A549 (cell line): ENCODE results near the gene ZNF594. TPM values are rescaled to one million over a fixed set of nuclear protein-coding genes. Genes with fewer than 3 reads are reported as not detected.
"Not testable (repeated sequence)": the region's sequence is repeated elsewhere in the genome, so short reads cannot be mapped to it uniquely, and the experiment has no call there.

Source experiments
- ATAC-seq, 2 experiments: fragments of 200-7000 bp in 1 of 2; fragments of >200 bp in 1 of 2; cut with Nextera tagmentation in 1 of 2; cut with Tn5 transposase in 1 of 2; 3 replicates each; pipeline versions ENCODE4 v1.8.0 to v1.9.1; 2018 to 2020; ENCODE audit warnings: mild to moderate bottlenecking in 1 of 2, moderate library complexity in 1 of 2
- CTCF ChIA-PET: fragments of 300-600 bp; sonication (Branson Sonifier 250); formaldehyde crosslinking; extraction: SDS; loops from one replicate; lab custom pipeline; 2021; ENCODE audit warnings: antibody characterized with exemption, inconsistent platforms; lab: Yijun Ruan, JAX
- POLR2A ChIA-PET: fragments of 350-600 bp; formaldehyde crosslinking; extraction: SDS; loops from one replicate; lab custom pipeline; 2021; ENCODE audit warnings: antibody characterized with exemption, inconsistent platforms; lab: Yijun Ruan, JAX
- DNase-seq, 2 experiments: peaks; one replicate each; pipeline versions ENCODE4 v3.0.0 to v3.0.0-alpha.2; 2011 to 2016; ENCODE audit warnings: low read depth in 1 of 2, low spot score in 1 of 2
- FAIRE-seq: peaks from 2 replicates; lab custom pipeline; 2011; peaks lifted over from hg19 to GRCh38; lab: Jason Lieb, UNC
- H3K27ac ChIP-seq, 2 experiments: fragments of >200 bp; sonication (Bioruptor Twin); formaldehyde crosslinking; 3 replicates each; pipeline ENCODE4 v1.5.1; 2016 to 2017
- H3K4me1 ChIP-seq: fragments of >200 bp; sonication (Bioruptor Twin); formaldehyde crosslinking; 3 replicates; pipeline ENCODE4 v1.6.1; 2016
- H3K4me2 ChIP-seq: fragments of >200 bp; sonication (Bioruptor Twin); formaldehyde crosslinking; 3 replicates; pipeline ENCODE4 v1.6.1; 2016
- H3K4me3 ChIP-seq: fragments of >200 bp; sonication (Bioruptor Twin); formaldehyde crosslinking; 3 replicates; pipeline ENCODE4 v1.5.1; 2016
- H3K9me3 ChIP-seq: fragments of >200 bp; sonication (Bioruptor Twin); formaldehyde crosslinking; 3 replicates; pipeline ENCODE4 v1.6.1; 2016
- CHD2 ChIP-seq: fragments of 150-350 bp; IDR thresholded peaks from 2 replicates; pipeline ENCODE4 v1.6.1; 2014; ENCODE audit warnings: low read length; ENCODE audit not compliant: partially characterized antibody
- CHD4 ChIP-seq: fragments of 200-600 bp; sonication (generic); IDR thresholded peaks from 2 replicates; pipeline ENCODE4 v1.6.1; 2016; ENCODE audit warnings: antibody characterized with exemption, mild to moderate bottlenecking, borderline replicate concordance
- FOXS1 ChIP-seq: fragments of 250-450 bp; sonication (Bioruptor Pico); IDR thresholded peaks from 2 replicates; pipeline ENCODE4 v1.5.0; 2020; ENCODE audit warnings: mild to moderate bottlenecking, moderate library complexity
- GATA3 ChIP-seq: IDR thresholded peaks from 2 replicates; pipeline ENCODE4 v1.6.1; 2012; ENCODE audit warnings: borderline replicate concordance
- JUNB ChIP-seq: fragments of >200 bp; sonication (Bioruptor Twin); formaldehyde crosslinking; IDR thresholded peaks from 2 replicates; pipeline ENCODE4 v1.6.1; 2016
- RCOR1 ChIP-seq: fragments of 150-350 bp; IDR thresholded peaks from 2 replicates; pipeline ENCODE4 v1.6.1; 2014; ENCODE audit warnings: antibody characterized with exemption, low read length, low read depth
- RFX5 ChIP-seq: fragments of 450-650 bp; IDR thresholded peaks from 2 replicates; pipeline ENCODE4 v1.7.1; 2014; ENCODE audit warnings: antibody characterized with exemption, mild to moderate bottlenecking, moderate library complexity
- RNF2 ChIP-seq: fragments of 200-600 bp; sonication (generic); IDR thresholded peaks from 2 replicates; pipeline ENCODE4 v1.6.1; 2016; ENCODE audit warnings: low read depth, mild to moderate bottlenecking, antibody characterized with exemption, moderate library complexity, borderline replicate concordance
- SREBF2 ChIP-seq: fragments of 450-650 bp; IDR thresholded peaks from 2 replicates; pipeline ENCODE4 v1.6.1; 2014; ENCODE audit warnings: mild to moderate bottlenecking, moderate library complexity
- TP53 ChIP-seq: fragments of 250-450 bp; sonication (Bioruptor Pico); IDR thresholded peaks from 2 replicates; pipeline ENCODE4 v1.5.0; 2021; ENCODE audit warnings: mild to moderate bottlenecking, moderate library complexity
- ZFP36 ChIP-seq: fragments of 450-650 bp; IDR thresholded peaks from 2 replicates; pipeline ENCODE4 v1.6.1; 2014; ENCODE audit warnings: borderline replicate concordance; ENCODE audit not compliant: partially characterized antibody
- WGBS: methylation state at CpG from one replicate; pipeline ENCODE4 v1.1.6; 2017; ENCODE audit errors: missing lambda C conversion rate; 5-methylcytosine and 5-hydroxymethylcytosine counted together
- polyA plus RNA-seq, 4 experiments: library from polyadenylated mRNA; depleted of rRNA in 3 of 4; stranded (reverse); fragments of >200 nt; fragmentation: RNase III in 1 of 4; extraction: RNeasy Plus Mini Kit Qiagen cat#74134 plus additional on column Dnase treatment in 1 of 4; gene quantifications; 2 replicates in 3 of 4; 3 replicates in 1 of 4; pipeline ENCODE4 v1.2.3, GENCODE V29; 2011 to 2017
- TF ChIP-seq, protein P1 (sequence below): fragments of >200 bp; sonication (Bioruptor Twin); formaldehyde crosslinking; IDR thresholded peaks from 2 replicates; pipeline ENCODE4 v1.6.1; 2016
- TF ChIP-seq, protein P2 (sequence below): IDR thresholded peaks from 2 replicates; pipeline ENCODE4 v1.6.1; 2012
- TF ChIP-seq, protein P3 (sequence below): fragments of 250-450 bp; sonication (Bioruptor Pico); IDR thresholded peaks from 2 replicates; pipeline ENCODE4 v1.5.0; 2020; ENCODE audit warnings: low read depth, mild to moderate bottlenecking, moderate library complexity

ZNF594 gene
- polyA plus RNA-seq, 2 of the 4 experiments (the other 2 are of a cell fraction): 2.2 to 4.3 TPM

DNA sequence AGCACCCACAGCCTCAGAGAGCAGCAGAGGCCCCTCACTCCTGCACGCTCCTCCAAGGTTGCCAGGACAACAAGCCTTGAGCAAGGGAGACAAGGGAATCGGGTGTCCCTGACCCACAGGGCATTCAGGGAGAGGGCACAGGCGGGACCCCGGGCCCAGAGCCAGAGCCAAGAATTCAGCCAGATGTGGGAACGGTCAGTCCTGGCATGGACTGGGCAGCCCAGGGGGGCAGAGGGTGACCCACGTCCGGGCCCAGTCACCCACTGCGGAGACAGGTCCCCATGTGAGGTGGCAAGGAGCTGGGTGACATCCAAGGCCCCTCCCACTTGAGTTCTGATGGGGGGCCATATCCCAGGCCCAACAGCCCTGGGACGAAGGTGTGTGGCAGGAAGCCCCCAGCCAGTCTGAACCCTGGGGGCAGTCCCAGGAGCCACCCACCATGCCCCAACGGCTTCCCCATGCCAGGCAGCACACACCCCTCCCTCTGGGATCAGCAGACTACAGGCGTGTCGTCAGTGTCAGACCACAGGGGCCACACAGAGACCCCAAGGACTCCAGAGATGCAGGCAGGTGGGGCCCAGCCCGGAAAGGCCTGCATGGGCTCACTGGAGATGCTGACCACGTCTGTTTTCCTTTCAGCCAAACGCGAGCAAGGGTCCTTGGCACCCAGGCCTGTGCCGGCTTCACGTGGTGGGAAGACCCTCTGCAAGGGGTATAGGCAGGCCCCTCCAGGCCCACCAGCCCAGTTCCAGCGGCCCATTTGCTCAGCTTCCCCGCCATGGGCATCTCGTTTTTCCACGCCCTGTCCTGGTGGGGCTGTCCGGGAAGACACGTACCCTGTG lies 52.8 kb downstream of the ZNF594 start:
- POLR2A ChIA-PET: no interaction called here
- 63% methylated on average over 24 of the region's 24 CpGs for WGBS
- Histone ChIP-seq H3K4me2 (no peak overlapping the region), H3K4me3 (no peak overlapping the region), H3K9me3 (0 out of 3 replicates have a peak, but pooled peaks cover 12% of the 10 kb centered on the region), H3K4me1 (no peaks in the 10 kb centered on the region), H3K27ac (no peak overlapping the region)
- DNase-seq (no peak), ATAC-seq (no peak), FAIRE-seq (no peak)
- CTCF ChIA-PET: interaction anchor here (0.6 kb wide), 1 partner anchor 855 kb away, joined by 3 read pairs; no protein-coding TSS in a partner anchor
- TF ChIP-seq RCOR1 (no peak), FOXS1 (CRISPR knock-in tag) (no peak), GATA3 (no peak), CHD4 (no peak), SREBF2 (no peak)

- ATAC-seq, FAIRE-seq, CTCF ChIA-PET, H3K4me1 ChIP-seq, H3K27ac ChIP-seq, POLR2A ChIA-PET, DNase-seq, H3K4me3 ChIP-seq, H3K4me2 ChIP-seq: not testable (repeated sequence)
- 73% methylated on average over 9 of the region's 9 CpGs for WGBS
- 0 out of 3 replicates have a peak, but pooled peaks cover 12% of the 10 kb centered on the region for H3K9me3 ChIP-seq
Observed at GRCh38 chr17:5138198-5138544, 53.5 kb downstream of the ZNF594 start.

DNA sequence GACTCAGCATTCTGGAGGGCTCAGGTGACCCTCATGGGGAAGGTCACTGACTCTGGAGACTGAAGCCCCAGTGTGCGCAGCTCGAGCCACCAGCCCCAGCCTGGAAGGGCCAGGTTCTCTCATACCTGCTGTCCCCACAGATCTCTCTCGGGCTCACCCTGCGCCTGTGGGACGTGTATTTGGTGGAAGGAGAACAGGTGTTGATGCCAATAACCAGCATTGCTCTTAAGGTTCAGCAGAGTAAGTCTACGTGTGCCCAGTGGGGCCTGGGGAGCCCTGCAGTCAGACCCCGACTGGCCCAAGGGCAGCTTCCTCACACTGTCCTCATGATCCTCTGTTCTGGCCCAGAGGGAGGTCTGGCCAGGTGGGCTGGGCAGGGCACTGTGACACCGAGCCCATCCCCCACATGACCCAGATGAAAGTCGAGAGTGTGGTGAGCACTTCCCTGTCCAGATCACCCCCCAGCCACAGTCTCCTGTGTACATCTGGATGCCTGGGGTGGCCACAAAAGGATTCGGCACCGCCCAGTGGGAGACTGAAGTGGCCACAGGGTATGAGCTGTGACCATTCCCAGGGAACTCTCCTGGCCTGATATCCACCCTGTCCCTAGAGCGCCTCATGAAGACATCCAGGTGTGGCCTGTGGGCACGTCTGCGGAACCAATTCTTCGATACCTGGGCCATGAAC lies 54.0 kb downstream of the ZNF594 start:
- H3K4me3 ChIP-seq, ATAC-seq, H3K4me1 ChIP-seq, CTCF ChIA-PET, H3K27ac ChIP-seq, H3K4me2 ChIP-seq, FAIRE-seq, POLR2A ChIA-PET, DNase-seq: not testable (repeated sequence)
- 52% methylated on average over 15 of the region's 15 CpGs for WGBS
- H3K9me3 ChIP-seq: 0 out of 3 replicates have a peak, but pooled peaks cover 12% of the 10 kb centered on the region

- WGBS: 53% methylated on average over 11 of the region's 14 CpGs
- H3K27ac ChIP-seq, ATAC-seq, POLR2A ChIA-PET, H3K4me1 ChIP-seq, H3K4me3 ChIP-seq, FAIRE-seq, DNase-seq, H3K4me2 ChIP-seq, CTCF ChIA-PET: not testable (repeated sequence)
- H3K9me3 ChIP-seq: 0 out of 3 replicates have a peak, but pooled peaks cover 12% of the 10 kb centered on the region
Observed at GRCh38 chr17:5136580-5137412, 54.9 kb downstream of the ZNF594 start.

DNA sequence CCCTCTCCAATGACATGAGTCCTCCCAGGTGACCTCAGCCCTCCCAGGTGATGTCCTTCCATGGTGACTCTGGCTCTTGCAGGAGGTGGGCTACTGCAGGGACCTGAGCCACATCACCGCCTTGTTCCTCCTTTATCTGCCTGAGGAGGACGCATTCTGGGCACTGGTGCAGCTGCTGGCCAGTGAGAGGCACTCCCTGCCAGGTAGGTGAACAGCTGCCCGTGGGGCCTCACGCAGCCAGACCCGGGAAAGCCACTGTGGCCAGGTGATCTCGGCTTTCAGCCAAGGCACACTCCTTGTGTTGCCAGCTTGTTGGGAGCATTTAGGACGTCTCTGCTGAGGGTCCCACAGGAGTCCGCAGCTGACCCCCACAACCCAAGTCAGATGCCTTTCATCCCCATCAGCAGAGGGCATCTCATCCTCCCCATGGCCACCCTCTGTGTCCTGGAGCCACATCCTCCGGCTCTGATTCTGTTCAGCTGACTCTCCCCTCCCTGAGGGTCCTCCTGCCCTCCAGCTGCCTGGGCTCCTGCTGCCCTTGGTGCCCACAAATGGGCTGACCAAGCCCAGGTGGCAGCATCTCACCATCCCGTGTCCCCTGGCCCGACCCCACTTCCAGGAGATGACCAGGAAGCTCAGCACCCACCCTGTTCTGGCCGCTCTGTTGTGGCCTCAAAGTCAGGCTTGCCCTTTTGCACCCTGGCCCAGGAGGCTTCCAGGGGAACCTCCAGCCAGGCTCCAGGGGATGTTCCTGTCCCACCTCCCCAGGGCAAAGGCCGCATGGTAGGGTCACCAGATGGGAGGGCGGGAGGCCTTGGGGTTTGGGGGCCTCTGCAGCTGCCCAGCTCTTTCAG lies 55.7 kb downstream of the ZNF594 start:
- FAIRE-seq (no peak), DNase-seq (no peak), ATAC-seq (no peak)
- no peak overlapping the region for H3K4me3 ChIP-seq
- no peaks in the 10 kb centered on the region for H3K4me1 ChIP-seq
- H3K9me3 ChIP-seq: 0 out of 3 replicates have a peak, but pooled peaks cover 12% of the 10 kb centered on the region
- POLR2A ChIA-PET: no interaction called here
- CTCF ChIA-PET: interaction anchor here (0.6 kb wide), 1 partner anchor 225 kb away, joined by 3 read pairs; no protein-coding TSS in a partner anchor
- H3K27ac ChIP-seq: no peak overlapping the region
- TF ChIP-seq, protein P1, sequence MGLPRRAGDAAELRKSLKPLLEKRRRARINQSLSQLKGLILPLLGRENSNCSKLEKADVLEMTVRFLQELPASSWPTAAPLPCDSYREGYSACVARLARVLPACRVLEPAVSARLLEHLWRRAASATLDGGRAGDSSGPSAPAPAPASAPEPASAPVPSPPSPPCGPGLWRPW: no peak
- TF ChIP-seq SREBF2: no peak
- TF ChIP-seq, protein P2, sequence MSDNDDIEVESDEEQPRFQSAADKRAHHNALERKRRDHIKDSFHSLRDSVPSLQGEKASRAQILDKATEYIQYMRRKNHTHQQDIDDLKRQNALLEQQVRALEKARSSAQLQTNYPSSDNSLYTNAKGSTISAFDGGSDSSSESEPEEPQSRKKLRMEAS: no peak
- TF ChIP-seq RFX5: no peak
- no peak for TF ChIP-seq CHD2
- no peak for TF ChIP-seq TP53 (CRISPR knock-in tag)
- TF ChIP-seq, protein P3, sequence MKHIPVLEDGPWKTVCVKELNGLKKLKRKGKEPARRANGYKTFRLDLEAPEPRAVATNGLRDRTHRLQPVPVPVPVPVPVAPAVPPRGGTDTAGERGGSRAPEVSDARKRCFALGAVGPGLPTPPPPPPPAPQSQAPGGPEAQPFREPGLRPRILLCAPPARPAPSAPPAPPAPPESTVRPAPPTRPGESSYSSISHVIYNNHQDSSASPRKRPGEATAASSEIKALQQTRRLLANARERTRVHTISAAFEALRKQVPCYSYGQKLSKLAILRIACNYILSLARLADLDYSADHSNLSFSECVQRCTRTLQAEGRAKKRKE (CRISPR knock-in tag): no peak
- TF ChIP-seq JUNB: no peak
- no peak for TF ChIP-seq RNF2
- no peak for TF ChIP-seq ZFP36
- TF ChIP-seq, all 56 proteins: peak for 0
- 40% methylated on average over 13 of the region's 14 CpGs for WGBS
- no peak overlapping the region for H3K4me2 ChIP-seq

DNA sequence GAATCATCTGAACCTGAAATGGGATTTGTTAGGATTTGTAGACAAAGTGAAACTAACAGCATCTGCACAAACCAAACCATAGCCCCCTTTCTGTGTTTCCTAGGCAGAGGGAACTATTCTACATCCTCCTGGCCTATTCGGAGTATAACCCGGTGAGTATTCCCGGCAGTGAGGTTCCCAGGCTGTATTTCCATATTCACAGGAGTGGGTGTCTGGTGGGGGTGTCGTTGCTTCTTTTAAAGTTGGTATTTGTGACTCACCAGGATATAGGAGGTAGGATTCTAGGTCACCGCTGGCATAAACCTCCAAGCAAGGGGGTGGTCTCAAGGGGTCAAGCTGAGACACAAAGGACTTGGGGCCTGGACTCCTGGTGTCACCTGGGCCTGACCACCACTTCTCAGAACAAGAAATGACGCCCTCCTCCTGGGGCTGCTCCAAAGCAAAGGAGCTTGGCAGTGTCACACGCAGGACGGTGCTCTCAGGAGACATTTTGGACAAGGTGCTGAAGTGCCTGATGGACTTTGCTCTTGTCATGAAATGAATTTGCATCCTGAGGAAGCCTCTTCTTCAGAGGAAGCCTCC lies 56.4 kb downstream of the ZNF594 start:
- CTCF ChIA-PET: interaction anchor here (0.5 to 0.6 kb wide), 2 partner anchors 42 to 225 kb away, joined by 3 read pairs; no protein-coding TSS in a partner anchor
- 53% methylated on average over 8 of the region's 8 CpGs for WGBS

More for the DNA sequence above, 56.4 kb downstream of the ZNF594 start:
- ATAC-seq, DNase-seq, POLR2A ChIA-PET, H3K4me3 ChIP-seq, H3K27ac ChIP-seq, FAIRE-seq, H3K4me1 ChIP-seq, H3K4me2 ChIP-seq: not testable (repeated sequence)
- 0 out of 3 replicates have a peak, but pooled peaks cover 12% of the 10 kb centered on the region for H3K9me3 ChIP-seq
